ENCODE data around the gene KLK13. TPM values are rescaled to one million over a fixed set of nuclear protein-coding genes. Genes with fewer than 3 reads are reported as not detected.

Gene KLK13
- total RNA-seq, 2 donors from 2014 or later: not detected

GRCh38 chr19:51076631-51077213 lies 11.8 kb upstream of the KLK13 start:
- TF ChIP-seq CTCF (IDR thresholded peaks at IDR 0.05): no peak
- no peaks in the 10 kb centered on the region for H3K36me3 ChIP-seq
- no peaks in the 10 kb centered on the region for H3K27me3 ChIP-seq
- peaks cover 0 to 6% of the 10 kb centered on the region in 2 donors for H3K4me1 ChIP-seq
- no peak for DNase-seq (ENCODE audit: low spot score)
- no peak overlapping the region for H3K4me3 ChIP-seq
- peaks cover 0 to 17% of the 10 kb centered on the region in 2 donors for H3K9me3 ChIP-seq
- H3K27ac ChIP-seq: no peak overlapping the region

GRCh38 chr19:51075998-51076397 lies 11.1 kb upstream of the KLK13 start:
- Histone ChIP-seq H3K4me3 (no peak overlapping the region), H3K27ac (no peak overlapping the region), H3K9me3 (peaks cover 0 to 17% of the 10 kb centered on the region in 2 donors), H3K4me1 (peaks cover 0 to 6% of the 10 kb centered on the region in 2 donors), H3K27me3 (no peaks in the 10 kb centered on the region), H3K36me3 (no peaks in the 10 kb centered on the region)
- DNase-seq (ENCODE audit: low spot score): no peak
- TF ChIP-seq CTCF (IDR thresholded peaks at IDR 0.05): no peak

- no peak for DNase-seq (ENCODE audit: low spot score)
- Histone ChIP-seq H3K9me3 (peaks cover 0 to 17% of the 10 kb centered on the region in 2 donors), H3K36me3 (no peaks in the 10 kb centered on the region), H3K27me3 (no peaks in the 10 kb centered on the region), H3K4me3 (no peak overlapping the region), H3K27ac (no peak overlapping the region), H3K4me1 (no peaks in the 10 kb centered on the region)
- no peak for TF ChIP-seq CTCF (IDR thresholded peaks at IDR 0.05)
Observed at GRCh38 chr19:51071095-51071405, 6.2 kb upstream of the KLK13 start.

GRCh38 chr19:51070334-51071094 lies 5.6 kb upstream of the KLK13 start:
- Histone ChIP-seq H3K9me3 (peaks cover 0 to 17% of the 10 kb centered on the region in 2 donors), H3K4me3 (no peak overlapping the region), H3K4me1 (peaks cover 0 to 2% of the 10 kb centered on the region in 2 donors), H3K27me3 (no peaks in the 10 kb centered on the region), H3K36me3 (no peaks in the 10 kb centered on the region), H3K27ac (no peak overlapping the region)
- TF ChIP-seq CTCF (IDR thresholded peaks at IDR 0.05): no peak
- no peak for DNase-seq (ENCODE audit: low spot score)

- no peak overlapping the region for H3K4me3 ChIP-seq
- TF ChIP-seq CTCF (IDR thresholded peaks at IDR 0.05): no peak
- H3K4me1 ChIP-seq: peaks cover 0 to 14% of the 10 kb centered on the region in 2 donors
- no peak overlapping the region for H3K27ac ChIP-seq
- no peak for DNase-seq (ENCODE audit: low spot score)
- no peaks in the 10 kb centered on the region for H3K9me3 ChIP-seq
- no peaks in the 10 kb centered on the region for H3K36me3 ChIP-seq
- peaks cover 0 to 6% of the 10 kb centered on the region in 2 donors for H3K27me3 ChIP-seq
Observed at GRCh38 chr19:51066393-51067186, 1.7 kb upstream of the KLK13 start.
